IMR-90 (cell line): ENCODE measurements around the gene DDA1. TPM values are rescaled to one million over a fixed set of nuclear protein-coding genes. Genes with fewer than 3 reads are reported as not detected.

Experiments used
- ATAC-seq: fragments of 200-7000 bp; cut with Tn5 transposase; 2 replicates; pipeline ENCODE4 v1.9.1; 2020; ENCODE audit warnings: low read depth, mild to moderate bottlenecking, moderate library complexity
- BruUV-seq: library from RNA; stranded (reverse); fragments of 400-500 nt; replicated peaks from 2 replicates; lab custom pipeline; 2021; lab: Mats Ljungman, UMichigan
- CTCF ChIA-PET: fragments of 300-600 bp; formaldehyde crosslinking; extraction: SDS; loops from one replicate; lab custom pipeline; 2021; ENCODE audit warnings: antibody characterized with exemption; lab: Yijun Ruan, JAX
- POLR2A ChIA-PET: fragments of 300-600 bp; sonication (Branson Sonifier 250); formaldehyde crosslinking; loops from one replicate; lab custom pipeline; 2022; ENCODE audit warnings: antibody characterized with exemption; ENCODE audit not compliant: unreplicated experiment; lab: Charles Lee
- DNase-seq: peaks from one replicate; pipeline ENCODE4 v3.0.0; 2013
- H2AFZ ChIP-seq: replicated peaks from 2 replicates; pipeline ENCODE3; 2013; ENCODE audit warnings: low read length, mild to moderate bottlenecking; ENCODE audit not compliant: poor library complexity
- H2AK5ac ChIP-seq: 2 replicates; pipeline ENCODE4 v1.6.1; 2013; ENCODE audit warnings: low read depth, low read length, inconsistent platforms
- H2AK9ac ChIP-seq: replicated peaks from 2 replicates; pipeline ENCODE3; 2013; ENCODE audit warnings: mild to moderate bottlenecking, low read depth, low read length, moderate library complexity; ENCODE audit not compliant: poor library complexity
- H2BK120ac ChIP-seq: 2 replicates; pipeline ENCODE4 v1.6.1; 2013; ENCODE audit warnings: low read depth, low read length, inconsistent platforms
- H2BK15ac ChIP-seq: 3 replicates; pipeline ENCODE4 v1.6.1; 2013; ENCODE audit warnings: low read depth, low read length, inconsistent platforms
- H2BK20ac ChIP-seq: 2 replicates; pipeline ENCODE4 v1.6.1; 2013; ENCODE audit warnings: low read depth, mild to moderate bottlenecking, inconsistent platforms, low read length, moderate library complexity
- H2BK5ac ChIP-seq: 2 replicates; pipeline ENCODE4 v1.6.1; 2013; ENCODE audit warnings: mild to moderate bottlenecking, low read depth, low read length, inconsistent platforms; ENCODE audit not compliant: poor library complexity, severe bottlenecking
- H3K14ac ChIP-seq: replicated peaks from 2 replicates; pipeline ENCODE4 v1.6.1; 2013; ENCODE audit warnings: low read depth, low read length, inconsistent platforms
- H3K18ac ChIP-seq: 2 replicates; pipeline ENCODE4 v1.6.1; 2013; ENCODE audit warnings: low read depth, low read length, control low read depth
- H3K23ac ChIP-seq: 2 replicates; pipeline ENCODE4 v1.6.1; 2013; ENCODE audit warnings: low read depth, low read length, inconsistent platforms
- H3K27ac ChIP-seq: 2 replicates; pipeline ENCODE4 v1.5.1; 2013; ENCODE audit warnings: mild to moderate bottlenecking, control low read depth, low read length; ENCODE audit not compliant: insufficient read depth
- H3K27me3 ChIP-seq: 2 replicates; pipeline ENCODE4 v1.6.1; 2013; ENCODE audit warnings: low read length; ENCODE audit not compliant: control insufficient read depth, insufficient read depth
- H3K36me3 ChIP-seq: 2 replicates; pipeline ENCODE4 v1.6.1; 2013; ENCODE audit warnings: low read length, mixed read lengths; ENCODE audit not compliant: control insufficient read depth, insufficient read depth
- H3K4ac ChIP-seq: 2 replicates; pipeline ENCODE4 v1.6.1; 2013; ENCODE audit warnings: low read depth, low read length, inconsistent platforms
- H3K4me1 ChIP-seq: 2 replicates; pipeline ENCODE4 v1.6.1; 2013; ENCODE audit warnings: low read length, mixed read lengths; ENCODE audit not compliant: control insufficient read depth, insufficient read depth
- H3K4me2 ChIP-seq: 2 replicates; pipeline ENCODE4 v1.6.1; 2013; ENCODE audit warnings: low read depth, mild to moderate bottlenecking, control low read depth, low read length, moderate library complexity
- H3K4me3 ChIP-seq: 2 replicates; pipeline ENCODE4 v1.5.1; 2013; ENCODE audit warnings: low read depth, mild to moderate bottlenecking, control low read depth, low read length, moderate library complexity; ENCODE audit not compliant: insufficient read depth
- H3K56ac ChIP-seq: 2 replicates; pipeline ENCODE4 v1.6.1; 2013; ENCODE audit warnings: low read length, inconsistent platforms; ENCODE audit not compliant: insufficient read depth; ENCODE audit errors: extremely low read depth
- H3K79me1 ChIP-seq, 2 experiments: 2 replicates each; pipeline ENCODE4 v1.6.1; 2013; ENCODE audit warnings: low read length in 2 of 2, inconsistent platforms in 1 of 2, low read depth in 1 of 2
- H3K9ac ChIP-seq: 2 replicates; pipeline ENCODE4 v1.6.1; 2013; ENCODE audit warnings: low read depth, low read length, control low read depth
- H3K9me1 ChIP-seq: 2 replicates; pipeline ENCODE4 v1.6.1; 2013; ENCODE audit warnings: low read length, inconsistent platforms; ENCODE audit not compliant: insufficient read depth
- H3K9me3 ChIP-seq: 2 replicates; pipeline ENCODE4 v1.6.1; 2013; ENCODE audit warnings: low read length; ENCODE audit not compliant: control insufficient read depth, insufficient read depth
- H4K20me1 ChIP-seq: 2 replicates; pipeline ENCODE4 v1.6.1; 2013; ENCODE audit warnings: low read length, inconsistent platforms; ENCODE audit not compliant: insufficient read depth
- H4K5ac ChIP-seq: 2 replicates; pipeline ENCODE4 v1.6.1; 2013; ENCODE audit warnings: mild to moderate bottlenecking, low read depth, low read length, control low read depth
- H4K8ac ChIP-seq, 2 experiments: 2 replicates each; pipeline ENCODE4 v1.6.1; 2013; ENCODE audit warnings: low read depth in 2 of 2, low read length in 2 of 2, control low read depth in 1 of 2, inconsistent platforms in 1 of 2
- H4K91ac ChIP-seq: 2 replicates; pipeline ENCODE4 v1.6.1; 2013; ENCODE audit warnings: low read depth, low read length, inconsistent platforms; ENCODE audit not compliant: insufficient read depth
- BHLHE40 ChIP-seq: fragments of 150-350 bp; IDR thresholded peaks from 2 replicates; pipeline ENCODE4 v1.6.1; 2016; ENCODE audit warnings: mild to moderate bottlenecking, low read depth, low read length
- FOS ChIP-seq: fragments of 150-350 bp; IDR thresholded peaks from 2 replicates; pipeline ENCODE4 v1.6.1; 2016; ENCODE audit warnings: low read depth, low read length
- MAFK ChIP-seq: IDR thresholded peaks from 2 replicates; pipeline ENCODE4 v1.6.1; 2012; ENCODE audit warnings: low read depth, low read length, improper control_type of control experiment
- RAD21 ChIP-seq: IDR thresholded peaks from 2 replicates; pipeline ENCODE4 v1.6.1; 2012; ENCODE audit warnings: low read length, improper control_type of control experiment
- SMC3 ChIP-seq: fragments of 150-350 bp; IDR thresholded peaks from 2 replicates; pipeline ENCODE4 v1.6.1; 2016; ENCODE audit warnings: low read depth, mild to moderate bottlenecking, antibody characterized with exemption, low read length, moderate library complexity
- WGBS, 2 experiments: methylation state at CpG; one replicate each; pipeline versions ENCODE4 v1.1.5 to v1.1.7; 2013; ENCODE audit warnings: missing lambda C conversion rate in 2 of 2; ENCODE audit not compliant: insufficient read length in 1 of 2; ENCODE audit errors: extremely low coverage in 2 of 2; 5-methylcytosine and 5-hydroxymethylcytosine counted together
- dilution Hi-C: fragments of 300-500 bp; cut with HindIII; formaldehyde crosslinking; loops from one replicate; pipeline ENCODE4 v1.14.3; 2018; ENCODE audit warnings: low sequenced_read_pairs; ENCODE audit not compliant: unreplicated experiment
- in situ Hi-C: fragments of 300-500 bp; cut with MboI; formaldehyde crosslinking; loops from 3 replicates; pipeline ENCODE4 v1.14.3; 2019; ENCODE audit warnings: low sequenced_read_pairs, inconsistent platforms, mixed read lengths
- intact Hi-C: fragments of 100-400 bp; cut with micrococcal nuclease; formaldehyde crosslinking; loops from 2 replicates; pipeline ENCODE4 v1.10.0; 2022
- polyA plus RNA-seq, 3 experiments: library from polyadenylated mRNA; depleted of rRNA; stranded (reverse); fragments of >200 nt; gene quantifications; 2 replicates each; pipeline ENCODE4 v1.2.3, GENCODE V29; 2012; ENCODE audit warnings: low replicate concordance in 1 of 3
- total RNA-seq: library from RNA; depleted of rRNA; stranded (reverse); fragments of >200 nt; gene quantifications from 2 replicates; pipeline ENCODE4 v1.2.3, GENCODE V29; 2012

Gene DDA1
- total and polyA plus RNA-seq, 2 of the 4 experiments (the other 2 are of a cell fraction), result 33.7 to 87.2 TPM

- no peak overlapping the region for H3K18ac ChIP-seq
- no peak overlapping the region for H2AFZ ChIP-seq
- H4K91ac ChIP-seq, result no peak overlapping the region
- no peak overlapping the region for H3K4ac ChIP-seq
- H4K20me1 ChIP-seq, result no peaks in the 10 kb centered on the region
- no peak for DNase-seq
- H3K36me3 ChIP-seq, result peaks cover 5% of the 10 kb centered on the region
- POLR2A ChIA-PET, result no interaction called here
- intact Hi-C loops (loop anchor here (2.0 to 10.0 kb wide), 2 partner anchors 387 to 509 kb away; no protein-coding TSS in a partner anchor), in situ Hi-C loops (loop anchor here (10.0 kb wide), 1 partner anchor 79 kb away; no protein-coding TSS in a partner anchor), dilution Hi-C loops (no loop called here)
- H3K27ac ChIP-seq, result no peak overlapping the region
- H4K8ac ChIP-seq, result no peak overlapping the region
- no peak overlapping the region for H3K4me2 ChIP-seq
- H3K9me1 ChIP-seq, result no peaks in the 10 kb centered on the region
- BruUV-seq, result no TSS peak
- TF ChIP-seq BHLHE40, result no peak
- no peak for TF ChIP-seq FOS
- TF ChIP-seq RAD21, result no peak
- TF ChIP-seq SMC3, result no peak
- TF ChIP-seq MAFK, result no peak
- H3K27me3 ChIP-seq, result no peaks in the 10 kb centered on the region
- H2BK15ac ChIP-seq, result no peak overlapping the region
- H3K23ac ChIP-seq, result no peak overlapping the region
- H3K56ac ChIP-seq, result no peak overlapping the region
- no peak overlapping the region for H2BK120ac ChIP-seq
- H3K14ac ChIP-seq, result no peak overlapping the region
- H3K4me1 ChIP-seq, result no peaks in the 10 kb centered on the region
- H3K9ac ChIP-seq, result no peak overlapping the region
- CTCF ChIA-PET, result interaction anchor here (0.9 kb wide), 1 partner anchor 22 kb away, joined by 3 read pairs; no protein-coding TSS in a partner anchor
- no peak overlapping the region for H2BK20ac ChIP-seq
- no peak overlapping the region for H2BK5ac ChIP-seq
- H3K9me3 ChIP-seq, result no peaks in the 10 kb centered on the region
- H3K4me3 ChIP-seq, result no peak overlapping the region
- H3K79me1 ChIP-seq, result no peaks in the 10 kb centered on the region
- no peak overlapping the region for H4K5ac ChIP-seq
- no peak overlapping the region for H2AK5ac ChIP-seq
- 20% methylated on average over 1 of the region's 7 CpGs; no CpG with 5 or more reads in 1 of the 2 experiments for WGBS, 2 experiments
- no peak overlapping the region for H2AK9ac ChIP-seq
- no peak for ATAC-seq
These were observed 25.8 kb upstream of the DDA1 start for GRCh38 chr19:17283504-17283996.
